NCI-H774 (cell line): ENCODE data around the gene OR56A3.
"Not testable (repeated sequence)": the region's sequence is repeated elsewhere in the genome, so short reads cannot be mapped to it uniquely, and the experiment has no call there.

Experiments
- DNase-seq: peaks from one replicate; lab custom pipeline; 2025; lab: John Stamatoyannopoulos, UW

Gene OR56A3

GRCh38 chr11:5941951-5942350 lies at the start of gene OR56A3:
Gene OR56A3 (plus strand): TSS chr11:5942251. CDS start chr11:5947347, 5,096 bp downstream.
- no peak for DNase-seq

GRCh38 chr11:5892908-5893307 lies 49.1 kb upstream of the OR56A3 start, which contains the start of gene OR52E5:
Gene OR52E5 (plus strand): TSS chr11:5893208. CDS start chr11:5900777, 7,569 bp downstream.
- DNase-seq = no peak

GRCh38 chr11:5899534-5899933 lies 42.5 kb upstream of the OR56A3 start:
- DNase-seq = no peak

- no peak for DNase-seq
These were observed 31.5 kb upstream of the OR56A3 start for GRCh38 chr11:5910540-5910939.

GRCh38 chr11:5922749-5923426 lies 19.2 kb upstream of the OR56A3 start:
- DNase-seq = no peak

GRCh38 chr11:5923427-5923776 lies 18.6 kb upstream of the OR56A3 start:
- no peak for DNase-seq

GRCh38 chr11:5923794-5924193 lies 18.3 kb upstream of the OR56A3 start:
- DNase-seq = no peak

- peak; percentile 27 for DNase-seq
These were observed 13.8 kb upstream of the OR56A3 start for GRCh38 chr11:5928271-5928670.

- no peak for DNase-seq
These were observed 13.2 kb upstream of the OR56A3 start for GRCh38 chr11:5928811-5929210.

- DNase-seq = no peak
These were observed 12.3 kb upstream of the OR56A3 start for GRCh38 chr11:5929571-5930368.

GRCh38 chr11:5930614-5931013 lies 11.4 kb upstream of the OR56A3 start:
- DNase-seq = no peak

GRCh38 chr11:5931061-5931460 lies 11.0 kb upstream of the OR56A3 start:
- no peak for DNase-seq

- no peak for DNase-seq
These were observed 9.4 kb upstream of the OR56A3 start for GRCh38 chr11:5932671-5933070.

GRCh38 chr11:5933116-5933515 lies 8.9 kb upstream of the OR56A3 start:
- no peak for DNase-seq

GRCh38 chr11:5937868-5938602 lies 4.0 kb upstream of the OR56A3 start:
- DNase-seq = peak; percentile 75

GRCh38 chr11:5938603-5938965 lies 3.5 kb upstream of the OR56A3 start:
- DNase-seq = peak; percentile 58

GRCh38 chr11:5940748-5941147 lies 1.3 kb upstream of the OR56A3 start:
- no peak for DNase-seq

- DNase-seq = no peak
These were observed 13.5 kb downstream of the OR56A3 start for GRCh38 chr11:5955586-5955985.

GRCh38 chr11:5960704-5961320 lies 18.8 kb downstream of the OR56A3 start:
- not testable (repeated sequence) for DNase-seq

- no peak for DNase-seq
These were observed 24.9 kb downstream of the OR56A3 start for GRCh38 chr11:5966958-5967357.

- DNase-seq = no peak
These were observed 25.7 kb downstream of the OR56A3 start for GRCh38 chr11:5967708-5968107.

GRCh38 chr11:5968394-5968793 lies 26.3 kb downstream of the OR56A3 start, which contains the start of gene OR56A5:
Gene OR56A5 (minus strand): TSS chr11:5968494. CDS start chr11:5968494, 0 bp downstream.
- DNase-seq = no peak
